GM10248 (cell line): ENCODE results near the gene HYI.

Experiments
- CTCF ChIA-PET: fragments of 300-600 bp; sonication (Branson Sonifier 250); formaldehyde crosslinking; extraction: SDS; loops from one replicate; lab custom pipeline; 2021; ENCODE audit warnings: antibody characterized with exemption; lab: Yijun Ruan, JAX
- POLR2A ChIA-PET: fragments of 350-650 bp; sonication (Branson Sonifier 250); formaldehyde crosslinking; extraction: SDS; loops from one replicate; lab custom pipeline; 2020; ENCODE audit warnings: antibody characterized with exemption; lab: Yijun Ruan, JAX
- DNase-seq: peaks from one replicate; pipeline ENCODE4 v3.0.0; 2012; ENCODE audit errors: extremely low spot score
- TF ChIP-seq, protein P1 (sequence below): IDR thresholded peaks from 2 replicates; pipeline ENCODE4 v1.5.1; 2012; ENCODE audit warnings: mild to moderate bottlenecking, low read depth; ENCODE audit errors: extremely low read depth, missing control alignments, control extremely low read depth

The HYI gene

DNA sequence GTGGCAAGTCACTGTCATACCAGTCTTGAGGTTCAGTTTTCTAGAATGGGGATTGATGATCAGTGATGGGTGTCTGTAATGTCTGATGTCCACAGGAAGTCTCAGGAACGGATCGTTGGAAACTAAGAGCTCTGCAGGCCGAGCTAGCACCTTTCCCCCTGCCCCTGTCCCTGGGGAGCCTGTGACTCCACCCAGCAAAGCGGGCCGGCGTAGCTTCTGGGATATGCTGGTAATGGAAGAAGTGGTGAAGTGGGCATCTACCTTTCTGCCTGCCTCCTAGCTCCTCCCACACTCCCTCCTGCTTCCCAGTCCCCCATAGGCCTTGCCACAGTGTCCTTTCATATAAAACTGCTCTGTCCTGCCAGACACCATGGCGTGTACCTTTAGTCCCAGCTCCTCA, 13.4 kb downstream of the HYI start:
- POLR2A ChIA-PET, result interaction anchor here (0.7 kb wide), 1 partner anchor 8 kb away, joined by 3 read pairs; no protein-coding TSS in a partner anchor
- TF ChIP-seq, protein P1, sequence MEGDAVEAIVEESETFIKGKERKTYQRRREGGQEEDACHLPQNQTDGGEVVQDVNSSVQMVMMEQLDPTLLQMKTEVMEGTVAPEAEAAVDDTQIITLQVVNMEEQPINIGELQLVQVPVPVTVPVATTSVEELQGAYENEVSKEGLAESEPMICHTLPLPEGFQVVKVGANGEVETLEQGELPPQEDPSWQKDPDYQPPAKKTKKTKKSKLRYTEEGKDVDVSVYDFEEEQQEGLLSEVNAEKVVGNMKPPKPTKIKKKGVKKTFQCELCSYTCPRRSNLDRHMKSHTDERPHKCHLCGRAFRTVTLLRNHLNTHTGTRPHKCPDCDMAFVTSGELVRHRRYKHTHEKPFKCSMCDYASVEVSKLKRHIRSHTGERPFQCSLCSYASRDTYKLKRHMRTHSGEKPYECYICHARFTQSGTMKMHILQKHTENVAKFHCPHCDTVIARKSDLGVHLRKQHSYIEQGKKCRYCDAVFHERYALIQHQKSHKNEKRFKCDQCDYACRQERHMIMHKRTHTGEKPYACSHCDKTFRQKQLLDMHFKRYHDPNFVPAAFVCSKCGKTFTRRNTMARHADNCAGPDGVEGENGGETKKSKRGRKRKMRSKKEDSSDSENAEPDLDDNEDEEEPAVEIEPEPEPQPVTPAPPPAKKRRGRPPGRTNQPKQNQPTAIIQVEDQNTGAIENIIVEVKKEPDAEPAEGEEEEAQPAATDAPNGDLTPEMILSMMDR, result no peak
- CTCF ChIA-PET, result interaction anchor here (0.8 to 1.8 kb wide), 4 partner anchors 14 to 213 kb away, joined by 3 to 5 read pairs (median 4); partner anchors contain the start of gene HYI
- no peak for DNase-seq

DNA sequence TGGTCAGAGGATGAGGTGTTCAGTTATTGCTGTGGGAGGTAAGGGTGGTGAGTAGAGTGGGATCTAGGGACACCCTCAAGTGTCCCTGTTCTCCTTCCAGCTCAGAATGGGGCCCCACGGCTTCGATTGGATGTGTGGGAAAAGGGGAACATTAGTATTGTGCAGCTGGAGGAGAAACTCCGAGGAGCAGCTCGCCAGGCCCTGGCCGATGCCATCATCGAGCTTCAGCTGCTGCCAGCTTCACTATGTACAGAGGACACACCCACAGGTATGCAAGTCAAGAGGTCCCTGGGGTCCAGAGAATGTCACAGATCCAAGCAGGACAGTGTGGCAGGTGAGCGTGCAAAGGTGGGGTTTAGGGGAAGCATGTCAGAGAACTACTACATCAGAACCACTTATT, 13.9 kb downstream of the HYI start:
- no peak for DNase-seq
- TF ChIP-seq, protein P1, result no peak
- ChIA-PET CTCF (interaction anchor here (1.1 to 1.8 kb wide), 3 partner anchors 15 to 213 kb away, joined by 3 to 5 read pairs (median 5); partner anchors contain the start of gene HYI), POLR2A (interaction anchor here (0.7 kb wide), 1 partner anchor 9 kb away, joined by 3 read pairs; no protein-coding TSS in a partner anchor)

DNA sequence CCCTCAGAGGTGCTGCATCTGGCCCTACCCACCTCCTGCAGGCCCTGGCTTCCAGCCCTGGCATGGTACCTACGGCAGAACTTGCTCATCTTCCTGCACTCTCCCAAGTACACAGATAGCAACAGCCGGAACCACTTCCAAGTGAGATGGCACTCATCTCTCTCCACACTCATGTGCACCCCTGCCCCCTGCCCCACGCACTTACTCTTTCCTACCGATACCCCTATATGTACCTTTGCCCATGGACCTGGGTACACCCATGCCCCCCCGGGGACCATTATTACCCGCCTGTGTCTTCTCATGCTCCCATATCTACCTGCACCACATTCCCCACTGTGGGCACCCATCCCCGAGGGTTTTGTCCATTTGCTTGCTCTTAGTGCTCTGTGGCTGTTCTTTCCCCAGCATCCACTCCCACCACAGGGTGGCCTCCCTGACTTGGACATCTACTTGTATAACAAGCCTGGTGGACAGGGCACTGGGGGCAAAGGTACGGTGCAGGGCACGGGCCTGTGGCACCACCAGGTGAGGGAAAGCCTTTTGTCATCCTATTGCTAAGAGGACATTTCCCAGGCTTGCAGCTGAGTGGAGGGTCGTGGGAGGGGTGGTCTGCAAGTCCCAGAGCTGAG, 14.7 kb downstream of the HYI start:
- TF ChIP-seq, protein P1, result no peak
- POLR2A ChIA-PET, result no interaction called here
- no peak for DNase-seq
- CTCF ChIA-PET, result interaction anchor here (1.0 kb wide), 2 partner anchors 12 to 48 kb away, joined by 3 to 4 read pairs; no protein-coding TSS in a partner anchor

DNA sequence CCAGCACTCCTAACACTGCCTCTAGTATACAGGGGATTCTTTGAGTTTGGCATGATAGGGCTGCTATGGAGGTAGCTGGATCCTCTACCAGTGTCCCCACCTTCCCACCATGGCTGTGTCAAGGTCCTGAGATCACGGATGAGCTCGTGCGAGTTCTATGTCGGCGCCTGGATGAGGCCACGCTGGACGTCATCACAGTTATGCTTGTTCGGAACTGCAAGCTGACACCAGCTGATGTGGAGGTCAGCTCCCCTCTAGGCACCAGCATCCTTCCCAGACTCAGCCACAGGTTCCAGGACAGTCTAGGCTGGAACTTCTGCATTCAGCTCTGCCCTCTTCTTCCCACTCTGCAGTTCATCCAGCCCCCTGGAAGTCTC, 15.2 kb downstream of the HYI start:
- TF ChIP-seq, protein P1, result no peak
- ChIA-PET POLR2A (no interaction called here), CTCF (interaction anchor here (1.0 to 1.1 kb wide), 3 partner anchors 11 to 48 kb away, joined by 3 to 4 read pairs (median 3); no protein-coding TSS in a partner anchor)
- no peak for DNase-seq

DNA sequence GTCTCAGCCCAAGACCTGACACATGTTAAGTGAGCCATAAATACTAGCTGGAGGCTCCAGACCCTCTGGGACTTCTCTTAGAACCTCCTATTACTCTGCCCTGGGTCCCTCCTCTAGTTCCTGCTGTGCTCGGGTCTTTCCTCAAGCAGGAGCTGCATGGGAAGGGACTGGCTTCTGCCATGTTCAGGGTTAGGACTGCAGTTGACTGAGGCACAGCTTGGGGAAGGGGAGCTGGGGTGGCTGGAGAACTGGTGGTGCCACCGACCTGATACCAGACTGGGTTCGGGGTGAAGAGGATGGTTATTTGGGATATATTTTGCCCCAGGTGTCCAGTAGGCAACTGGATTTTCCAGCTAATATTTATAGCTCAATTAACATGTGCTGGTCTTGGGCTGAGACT, 15.7 kb downstream of the HYI start:
- CTCF ChIA-PET, result interaction anchor here (1.0 to 1.1 kb wide), 3 partner anchors 11 to 47 kb away, joined by 3 to 4 read pairs (median 3); no protein-coding TSS in a partner anchor
- no peak for DNase-seq
- TF ChIP-seq, protein P1, result no peak
- POLR2A ChIA-PET, result no interaction called here

DNA sequence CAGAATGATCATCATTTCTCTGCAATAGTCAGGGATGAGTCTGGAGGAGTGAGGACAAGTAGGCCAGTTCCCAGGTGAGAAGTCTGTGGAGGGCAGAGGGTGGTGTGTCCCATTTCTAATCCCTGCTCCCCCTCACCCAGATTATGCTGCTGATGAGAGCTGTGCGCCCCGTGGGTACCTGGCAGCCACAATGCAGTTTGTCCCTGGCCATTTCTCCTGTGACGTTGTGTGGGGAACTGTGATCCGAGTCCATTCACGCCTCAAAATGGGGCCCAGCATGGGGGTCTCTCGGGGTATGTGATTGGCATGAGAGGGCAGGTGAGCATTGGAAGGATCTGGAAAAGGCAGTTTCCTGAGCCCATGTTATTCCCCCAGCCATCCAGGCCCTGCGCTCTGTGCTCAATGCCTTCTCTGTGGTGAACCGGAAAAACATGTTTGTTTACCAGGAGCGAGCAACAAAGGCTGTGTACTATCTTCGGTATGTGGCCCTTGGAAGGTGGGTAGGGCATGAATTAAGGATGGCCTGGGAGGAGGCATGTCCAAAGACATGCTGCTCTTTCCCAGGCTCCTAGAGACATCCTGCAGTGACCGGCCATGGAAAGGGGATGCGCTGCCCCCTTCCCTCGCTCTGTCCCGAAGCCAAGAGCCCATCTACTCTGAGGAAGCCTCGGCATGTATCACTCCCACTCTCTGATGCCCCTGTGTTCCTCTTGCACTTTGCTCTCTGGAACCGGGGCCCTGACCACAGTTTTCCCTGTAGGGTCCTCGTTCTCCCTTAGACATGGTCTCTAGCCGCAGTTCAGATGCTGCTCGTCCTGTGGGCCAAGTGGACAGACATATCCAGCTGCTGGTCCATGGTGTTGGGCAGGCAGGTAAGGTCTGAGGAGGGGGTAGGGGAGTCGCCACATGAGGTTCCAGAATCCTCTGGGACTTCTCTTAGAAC, 16.4 kb downstream of the HYI start:
- TF ChIP-seq, protein P1, result no peak
- ChIA-PET POLR2A (no interaction called here), CTCF (interaction anchor here (1.1 kb wide), 1 partner anchor 16 kb away, joined by 3 read pairs; no protein-coding TSS in a partner anchor)
- DNase-seq, result no peak
